ENCODE results near the gene RBMX.

DNA sequence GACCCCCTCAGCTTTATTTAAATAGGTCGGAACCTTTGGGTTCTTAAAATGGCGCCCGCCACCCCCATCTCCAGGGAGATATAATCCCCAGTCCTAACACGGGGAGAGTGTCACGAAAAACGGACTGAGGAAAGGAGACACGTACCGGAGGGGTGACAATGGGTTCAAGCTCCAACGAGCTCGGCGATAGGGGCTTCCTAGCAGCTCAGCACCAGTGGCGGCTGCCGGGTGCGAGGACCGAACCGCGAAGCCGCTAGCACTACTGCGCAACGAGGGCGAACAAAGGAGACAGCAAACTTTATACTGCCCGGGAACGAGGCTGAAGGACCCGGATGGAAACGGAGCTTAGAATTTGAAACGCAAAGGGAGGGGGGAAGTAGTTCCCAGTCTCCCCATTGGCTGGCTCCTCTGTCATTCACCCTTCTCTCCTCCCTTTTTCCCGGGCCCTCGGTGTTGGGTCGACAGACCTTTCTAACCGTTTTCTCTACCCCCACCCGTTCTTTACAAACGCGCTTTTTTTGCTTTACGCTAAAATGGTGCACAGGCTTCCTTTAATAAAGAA lies at the start of gene RBMX:
- TF ChIP-seq CTCF (IDR thresholded peaks at IDR 0.05) (no peak), POLR2A (IDR thresholded peaks at IDR 0.05) (peak; percentile 95)

All from breast epithelium (tissue), 3 donors.